K562 (cell line): ENCODE results near the gene SLC4A9.

Source experiments
- FOXA1 ChIP-seq: fragments of 450-650 bp; IDR thresholded peaks from 2 replicates; pipeline ENCODE4 v1.6.1; 2016; ENCODE audit warnings: mild to moderate bottlenecking, borderline replicate concordance
- MAX ChIP-seq: sonication (generic); formaldehyde crosslinking; IDR thresholded peaks from 2 replicates; pipeline ENCODE4 v1.9.0; 2022; ENCODE audit warnings: mild to moderate bottlenecking, missing genetic modification reagents
- SPI1 ChIP-seq: IDR thresholded peaks from 2 replicates; pipeline ENCODE4 v1.6.1; 2011; ENCODE audit warnings: low read depth, low read length, control low read depth, borderline replicate concordance
- TEAD2 ChIP-seq: fragments of 450-650 bp; IDR thresholded peaks from 2 replicates; pipeline ENCODE4 v1.6.1; 2016; ENCODE audit warnings: missing genetic modification characterization, control low read depth, missing compliant biosample characterization
- TGIF2 ChIP-seq: sonication (generic); formaldehyde crosslinking; IDR thresholded peaks from 2 replicates; pipeline ENCODE4 v1.8.1; 2022; ENCODE audit warnings: mild to moderate bottlenecking, missing genetic modification reagents, moderate library complexity
- TF ChIP-seq, protein P1 (sequence below): fragments of 250-450 bp; sonication (Bioruptor Pico); IDR thresholded peaks from 2 replicates; pipeline ENCODE4 v1.5.1; 2021; ENCODE audit warnings: mild to moderate bottlenecking
- TF ChIP-seq, protein P2 (sequence below): fragments of 250-450 bp; sonication (Bioruptor Pico); IDR thresholded peaks from 2 replicates; pipeline ENCODE4 v1.9.0; 2021; ENCODE audit warnings: mild to moderate bottlenecking

DNA sequence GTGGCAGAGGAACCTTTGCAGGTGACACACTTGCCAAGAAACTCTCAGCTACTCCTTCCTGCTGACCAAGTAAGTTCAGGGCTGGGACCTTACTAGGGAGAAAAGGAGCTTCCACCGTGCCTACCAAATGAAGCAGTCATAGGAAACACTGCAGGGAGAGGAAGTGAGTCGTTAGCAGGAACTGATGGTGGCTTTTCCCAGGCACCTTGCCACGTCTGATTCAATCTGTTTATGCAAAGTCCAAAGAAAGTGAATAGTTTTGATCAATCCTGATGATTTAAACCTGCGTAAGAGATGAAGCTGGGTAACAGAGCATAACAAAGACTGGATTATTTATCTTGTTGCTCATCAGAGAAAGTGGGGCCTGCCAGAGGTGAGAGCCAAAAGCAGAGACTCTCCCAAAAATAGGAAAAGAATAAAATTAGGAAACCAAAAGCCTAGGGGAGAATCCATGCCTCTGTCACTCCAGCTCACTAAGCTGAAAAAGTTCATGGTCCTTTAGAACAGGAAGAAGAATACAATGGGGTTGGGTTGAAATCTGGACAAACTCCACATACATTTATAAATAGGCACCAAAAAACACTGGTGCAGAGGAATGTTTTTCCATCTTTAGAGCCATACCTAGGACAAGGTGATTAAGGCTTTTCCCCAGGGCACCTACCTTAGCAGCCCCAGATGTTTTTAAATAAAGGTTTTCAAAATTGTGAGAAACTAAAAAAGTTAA is 47.8 kb upstream of the SLC4A9 start:
- TF ChIP-seq SPI1, result peak; percentile 84; the same call in 1 of the 2 replicates
- no peak for TF ChIP-seq MAX
- no peak for TF ChIP-seq TEAD2 (tag)
- TF ChIP-seq TGIF2 (CRISPR knock-in tag), result no peak
- TF ChIP-seq, protein P1, sequence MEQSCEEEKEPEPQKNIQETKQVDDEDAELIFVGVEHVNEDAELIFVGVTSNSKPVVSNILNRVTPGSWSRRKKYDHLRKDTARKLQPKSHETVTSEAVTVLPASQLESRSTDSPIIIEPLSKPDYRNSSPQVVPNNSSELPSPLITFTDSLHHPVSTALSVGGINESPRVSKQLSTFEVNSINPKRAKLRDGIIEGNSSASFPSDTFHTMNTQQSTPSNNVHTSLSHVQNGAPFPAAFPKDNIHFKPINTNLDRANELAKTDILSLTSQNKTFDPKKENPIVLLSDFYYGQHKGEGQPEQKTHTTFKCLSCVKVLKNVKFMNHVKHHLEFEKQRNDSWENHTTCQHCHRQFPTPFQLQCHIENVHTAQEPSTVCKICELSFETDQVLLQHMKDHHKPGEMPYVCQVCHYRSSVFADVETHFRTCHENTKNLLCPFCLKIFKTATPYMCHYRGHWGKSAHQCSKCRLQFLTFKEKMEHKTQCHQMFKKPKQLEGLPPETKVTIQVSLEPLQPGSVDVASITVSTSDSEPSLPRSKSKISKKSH (CRISPR knock-in tag), result no peak
- TF ChIP-seq, protein P2, sequence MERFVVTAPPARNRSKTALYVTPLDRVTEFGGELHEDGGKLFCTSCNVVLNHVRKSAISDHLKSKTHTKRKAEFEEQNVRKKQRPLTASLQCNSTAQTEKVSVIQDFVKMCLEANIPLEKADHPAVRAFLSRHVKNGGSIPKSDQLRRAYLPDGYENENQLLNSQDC (CRISPR knock-in tag), result no peak
- TF ChIP-seq FOXA1, result no peak
